HepG2 (cell line): ENCODE results near the gene MRFAP1. TPM values are rescaled to one million over a fixed set of nuclear protein-coding genes. Genes with fewer than 3 reads are reported as not detected.

ENCODE experiments used
- AGO2 ChIP-seq: fragments of 200-400 bp; formaldehyde crosslinking; optimal IDR thresholded peaks from 2 replicates; pipeline ENCODE3; 2017; ENCODE audit warnings: mild to moderate bottlenecking, low read depth, low read length, moderate library complexity
- ASH2L ChIP-seq: fragments of 300-600, 200-600 bp; sonication (generic); IDR thresholded peaks from 2 replicates; pipeline ENCODE4 v1.7.0; 2017; ENCODE audit warnings: low read depth, mild to moderate bottlenecking, moderate library complexity, mixed read lengths, low read length; ENCODE audit not compliant: insufficient read length
- CBX2 ChIP-seq, 2 experiments: fragments of 200-600 bp in 1 of 2; sonication (generic); formaldehyde crosslinking in 1 of 2; IDR thresholded peaks; 2 replicates each; pipeline versions ENCODE4 v1.7.0 to v1.8.1; 2018 to 2022; ENCODE audit warnings: low read depth in 2 of 2, low read length in 1 of 2, mild to moderate bottlenecking in 1 of 2, missing genetic modification reagents in 1 of 2
- DR1 ChIP-seq: sonication (generic); formaldehyde crosslinking; IDR thresholded peaks from 2 replicates; pipeline ENCODE4 v1.8.0; 2021; ENCODE audit warnings: mild to moderate bottlenecking, missing genetic modification reagents, inconsistent platforms
- GTF2F1 ChIP-seq: fragments of 150-350 bp; IDR thresholded peaks from 2 replicates; pipeline ENCODE4 v1.6.1; 2014; ENCODE audit warnings: low read length
- HMG20A ChIP-seq: IDR thresholded peaks from 2 replicates; pipeline ENCODE4 v1.6.1; 2016; ENCODE audit warnings: borderline replicate concordance
- HNRNPUL1 ChIP-seq: fragments of 200-400 bp; formaldehyde crosslinking; IDR thresholded peaks from 2 replicates; pipeline ENCODE4 v1.6.1; 2017; ENCODE audit warnings: low read depth, mild to moderate bottlenecking, low read length, moderate library complexity
- HOXA7 ChIP-seq: sonication (generic); formaldehyde crosslinking; IDR thresholded peaks from 2 replicates; pipeline ENCODE4 v1.8.1; 2022; ENCODE audit warnings: mild to moderate bottlenecking, missing genetic modification reagents, moderate library complexity
- MED1 ChIP-seq: sonication (generic); formaldehyde crosslinking; IDR thresholded peaks from 2 replicates; pipeline ENCODE4 v1.4.0; 2020; ENCODE audit warnings: missing genetic modification reagents
- MED13 ChIP-seq: sonication (generic); formaldehyde crosslinking; IDR thresholded peaks from 2 replicates; pipeline ENCODE4 v1.5.0; 2020; ENCODE audit warnings: missing genetic modification reagents
- PHF8 ChIP-seq: sonication (generic); formaldehyde crosslinking; IDR thresholded peaks from 2 replicates; pipeline ENCODE4 v1.5.0; 2020; ENCODE audit warnings: missing genetic modification reagents
- RAD21 ChIP-seq: fragments of 450-650 bp; formaldehyde crosslinking; IDR thresholded peaks from 2 replicates; pipeline ENCODE4 v1.5.0; 2020; ENCODE audit warnings: mild to moderate bottlenecking
- RARA ChIP-seq: IDR thresholded peaks from 2 replicates; pipeline ENCODE4 v1.6.1; 2016; ENCODE audit warnings: missing genetic modification reagents, missing compliant biosample characterization
- RBAK ChIP-seq: sonication (generic); formaldehyde crosslinking; IDR thresholded peaks from 2 replicates; pipeline ENCODE4 v1.5.1; 2020; ENCODE audit warnings: mild to moderate bottlenecking, missing genetic modification reagents
- ZBTB42 ChIP-seq: sonication (generic); formaldehyde crosslinking; IDR thresholded peaks from 2 replicates; pipeline ENCODE4 v1.5.0; 2020; ENCODE audit warnings: mild to moderate bottlenecking, missing genetic modification reagents
- ZFX ChIP-seq: sonication (generic); formaldehyde crosslinking; IDR thresholded peaks from 2 replicates; pipeline ENCODE4 v1.4.0; 2020; ENCODE audit warnings: mild to moderate bottlenecking, low read depth, missing genetic modification reagents, moderate library complexity
- ZMYM3 ChIP-seq: sonication (generic); formaldehyde crosslinking; IDR thresholded peaks from 2 replicates; pipeline ENCODE4 v1.5.1; 2020; ENCODE audit warnings: mild to moderate bottlenecking, missing genetic modification reagents
- ZNF335 ChIP-seq: sonication (generic); formaldehyde crosslinking; IDR thresholded peaks from 2 replicates; pipeline ENCODE4 v1.4.0; 2020; ENCODE audit warnings: missing genetic modification reagents
- ZNF367 ChIP-seq: sonication (generic); formaldehyde crosslinking; IDR thresholded peaks from 2 replicates; pipeline ENCODE4 v1.4.0; 2020; ENCODE audit warnings: missing genetic modification reagents, borderline replicate concordance
- ZNF543 ChIP-seq: sonication (generic); formaldehyde crosslinking; IDR thresholded peaks from 2 replicates; pipeline ENCODE4 v1.4.0; 2020; ENCODE audit warnings: mild to moderate bottlenecking, missing genetic modification reagents
- ZNF572 ChIP-seq: sonication (generic); formaldehyde crosslinking; IDR thresholded peaks from 2 replicates; pipeline ENCODE4 v1.5.1; 2020; ENCODE audit warnings: mild to moderate bottlenecking, missing genetic modification reagents
- ZNF782 ChIP-seq: sonication (generic); formaldehyde crosslinking; IDR thresholded peaks from 2 replicates; pipeline ENCODE4 v1.4.0; 2020; ENCODE audit warnings: missing genetic modification reagents, mild to moderate bottlenecking, borderline replicate concordance
- ZSCAN22 ChIP-seq: sonication (generic); formaldehyde crosslinking; IDR thresholded peaks from 2 replicates; pipeline ENCODE4 v1.4.0; 2020; ENCODE audit warnings: mild to moderate bottlenecking, missing genetic modification reagents
- polyA plus RNA-seq, 8 experiments: library from polyadenylated mRNA; depleted of rRNA in 3 of 8; stranded (reverse) in 7 of 8; unstranded in 1 of 8; fragments of >200 nt; fragmentation: Illumina TruSeq in 4 of 8; extraction: Trizol in 4 of 8; gene quantifications; 2 replicates each; pipeline versions ENCODE4 v1.2.1 to v1.2.3, GENCODE V29; 2011 to 2016; ENCODE audit warnings: low read depth in 4 of 8, missing spikeins in 1 of 8, mixed read lengths in 1 of 8; ENCODE audit not compliant: insufficient read depth in 1 of 8
- total RNA-seq, 5 experiments: library from RNA; depleted of rRNA; stranded (reverse); fragments of >200 nt; fragmentation: Illumina TruSeq; extraction: Trizol; gene quantifications; 2 replicates each; pipeline ENCODE4 v1.2.3, GENCODE V29; 2016; ENCODE audit warnings: low read depth in 1 of 5
- TF ChIP-seq, protein P1 (sequence below): sonication (generic); formaldehyde crosslinking; IDR thresholded peaks from 2 replicates; pipeline ENCODE4 v1.8.0; 2022; ENCODE audit warnings: missing genetic modification reagents, mild to moderate bottlenecking, moderate library complexity, borderline replicate concordance
- TF ChIP-seq, protein P2 (sequence below): sonication (generic); formaldehyde crosslinking; IDR thresholded peaks from 2 replicates; pipeline ENCODE4 v1.4.0; 2020; ENCODE audit warnings: missing genetic modification reagents, low read depth, mild to moderate bottlenecking, borderline replicate concordance
- TF ChIP-seq, protein P3 (sequence below): sonication (generic); formaldehyde crosslinking; IDR thresholded peaks from 2 replicates; pipeline ENCODE4 v1.5.0; 2020; ENCODE audit warnings: missing genetic modification reagents

Gene MRFAP1
- total and polyA plus RNA-seq, 2 of the 13 experiments (the other 11 are each of a cell fraction or from before 2014, with no cell fraction given), result 112 to 158 TPM

DNA sequence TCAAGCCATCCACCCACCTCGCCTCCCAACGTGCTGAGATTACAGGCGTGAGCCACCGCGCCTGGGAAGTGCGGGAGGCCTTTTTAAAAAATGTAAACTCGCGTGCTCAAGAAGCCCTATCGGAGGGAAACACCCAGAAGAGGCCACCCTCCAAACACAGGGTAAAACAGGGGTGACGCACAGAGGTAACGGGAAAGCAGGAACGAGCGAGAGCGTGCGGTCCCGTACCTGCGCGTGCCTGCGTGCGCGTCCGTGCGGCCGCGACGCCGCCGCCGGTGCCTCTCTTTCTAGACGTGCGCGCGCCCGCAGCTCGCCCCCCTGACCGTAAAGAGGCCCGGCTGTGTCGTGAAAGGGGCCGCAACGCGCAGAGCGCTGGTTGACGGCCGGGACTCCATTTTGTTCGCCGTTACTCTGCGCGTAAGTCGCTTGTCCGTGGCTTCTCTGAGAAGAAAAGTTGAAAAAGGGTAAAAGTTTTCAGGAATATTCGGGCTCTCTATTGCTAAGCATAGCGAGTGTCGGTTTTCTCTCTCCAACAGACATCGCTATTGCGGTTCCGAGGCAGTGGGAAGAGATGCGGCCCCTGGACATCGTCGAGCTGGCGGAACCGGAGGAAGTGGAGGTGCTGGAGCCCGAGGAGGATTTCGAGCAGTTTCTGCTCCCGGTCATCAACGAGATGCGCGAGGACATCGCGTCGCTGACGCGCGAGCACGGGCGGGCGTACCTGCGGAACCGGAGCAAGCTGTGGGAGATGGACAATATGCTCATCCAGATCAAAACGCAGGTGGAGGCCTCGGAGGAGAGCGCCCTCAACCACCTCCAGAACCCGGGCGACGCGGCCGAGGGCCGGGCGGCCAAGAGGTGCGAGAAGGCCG is at the start of gene MRFAP1 (continued):
- peak; percentile 90 for TF ChIP-seq ASH2L
- TF ChIP-seq HOXA7 (CRISPR knock-in tag), result peak; percentile 40; the same call in 1 of the 2 replicates
- peak; percentile 76 for TF ChIP-seq AGO2
- peak; percentile 80 for TF ChIP-seq ZNF782
- peak; percentile 75 for TF ChIP-seq ZFX
- peak; percentile 69; the same call in 1 of the 2 replicates for TF ChIP-seq ZNF335 (CRISPR knock-in tag)
- TF ChIP-seq GTF2F1, result no peak
- TF ChIP-seq RBAK (CRISPR knock-in tag), result no peak
- TF ChIP-seq, protein P1, sequence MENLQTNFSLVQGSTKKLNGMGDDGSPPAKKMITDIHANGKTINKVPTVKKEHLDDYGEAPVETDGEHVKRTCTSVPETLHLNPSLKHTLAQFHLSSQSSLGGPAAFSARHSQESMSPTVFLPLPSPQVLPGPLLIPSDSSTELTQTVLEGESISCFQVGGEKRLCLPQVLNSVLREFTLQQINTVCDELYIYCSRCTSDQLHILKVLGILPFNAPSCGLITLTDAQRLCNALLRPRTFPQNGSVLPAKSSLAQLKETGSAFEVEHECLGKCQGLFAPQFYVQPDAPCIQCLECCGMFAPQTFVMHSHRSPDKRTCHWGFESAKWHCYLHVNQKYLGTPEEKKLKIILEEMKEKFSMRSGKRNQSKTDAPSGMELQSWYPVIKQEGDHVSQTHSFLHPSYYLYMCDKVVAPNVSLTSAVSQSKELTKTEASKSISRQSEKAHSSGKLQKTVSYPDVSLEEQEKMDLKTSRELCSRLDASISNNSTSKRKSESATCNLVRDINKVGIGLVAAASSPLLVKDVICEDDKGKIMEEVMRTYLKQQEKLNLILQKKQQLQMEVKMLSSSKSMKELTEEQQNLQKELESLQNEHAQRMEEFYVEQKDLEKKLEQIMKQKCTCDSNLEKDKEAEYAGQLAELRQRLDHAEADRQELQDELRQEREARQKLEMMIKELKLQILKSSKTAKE (CRISPR knock-in tag), result 0 out of 2 replicates have a peak, but pooled peaks have one; percentile 39
- TF ChIP-seq HNRNPUL1, result no peak
- 0 out of 2 replicates have a peak, but pooled peaks have one; percentile 67 for TF ChIP-seq ZSCAN22 (CRISPR knock-in tag)
- TF ChIP-seq ZNF367 (CRISPR knock-in tag), result no peak
- TF ChIP-seq MED1 (CRISPR knock-in tag), result peak; percentile 71
- 0 out of 2 replicates have a peak, but pooled peaks have one; percentile 11 for TF ChIP-seq MED13 (CRISPR knock-in tag)
- peak; percentile 92 for TF ChIP-seq PHF8 (CRISPR knock-in tag)
- TF ChIP-seq ZBTB42 (CRISPR knock-in tag), result no peak
- TF ChIP-seq ZMYM3 (CRISPR knock-in tag), result 0 out of 2 replicates have a peak, but pooled peaks have one; percentile 39
- TF ChIP-seq RARA, result peak; percentile 27; the same call in 1 of the 2 replicates
- TF ChIP-seq ZNF543 (CRISPR knock-in tag), result peak; percentile 82
- peak; percentile 82; the same call in 1 of the 2 replicates for TF ChIP-seq ZNF572 (CRISPR knock-in tag)
- TF ChIP-seq CBX2 (IDR thresholded peaks at IDR 0.05; ENCODE audit: low read depth, low read length), result no peak
- TF ChIP-seq CBX2 (CRISPR knock-in tag; IDR thresholded peaks at IDR 0.05; ENCODE audit: low read depth), result no peak
- TF ChIP-seq RAD21 (CRISPR knock-in tag), result no peak
- TF ChIP-seq DR1 (CRISPR knock-in tag), result peak; percentile 85
- TF ChIP-seq, protein P2, sequence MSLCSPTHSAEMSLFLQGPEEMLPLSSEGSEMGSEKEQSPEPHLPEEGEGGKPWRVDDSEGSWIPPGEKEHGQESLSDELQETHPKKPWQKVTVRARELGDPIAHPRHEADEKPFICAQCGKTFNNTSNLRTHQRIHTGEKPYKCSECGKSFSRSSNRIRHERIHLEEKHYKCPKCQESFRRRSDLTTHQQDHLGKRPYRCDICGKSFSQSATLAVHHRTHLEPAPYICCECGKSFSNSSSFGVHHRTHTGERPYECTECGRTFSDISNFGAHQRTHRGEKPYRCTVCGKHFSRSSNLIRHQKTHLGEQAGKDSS, result 0 out of 2 replicates have a peak, but pooled peaks have one; percentile 41
- no peak for TF ChIP-seq HMG20A (CRISPR knock-in tag)
- TF ChIP-seq, protein P3, sequence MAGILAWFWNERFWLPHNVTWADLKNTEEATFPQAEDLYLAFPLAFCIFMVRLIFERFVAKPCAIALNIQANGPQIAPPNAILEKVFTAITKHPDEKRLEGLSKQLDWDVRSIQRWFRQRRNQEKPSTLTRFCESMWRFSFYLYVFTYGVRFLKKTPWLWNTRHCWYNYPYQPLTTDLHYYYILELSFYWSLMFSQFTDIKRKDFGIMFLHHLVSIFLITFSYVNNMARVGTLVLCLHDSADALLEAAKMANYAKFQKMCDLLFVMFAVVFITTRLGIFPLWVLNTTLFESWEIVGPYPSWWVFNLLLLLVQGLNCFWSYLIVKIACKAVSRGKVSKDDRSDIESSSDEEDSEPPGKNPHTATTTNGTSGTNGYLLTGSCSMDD (CRISPR knock-in tag), result no peak
